ENCODE results near the gene INCENP. TPM values are rescaled to one million over a fixed set of nuclear protein-coding genes. Genes with fewer than 3 reads are reported as not detected.

Gene INCENP
- total RNA-seq, 3 donors from 2014 or later = 29.9 to 36.1 (median 32.6) TPM

DNA sequence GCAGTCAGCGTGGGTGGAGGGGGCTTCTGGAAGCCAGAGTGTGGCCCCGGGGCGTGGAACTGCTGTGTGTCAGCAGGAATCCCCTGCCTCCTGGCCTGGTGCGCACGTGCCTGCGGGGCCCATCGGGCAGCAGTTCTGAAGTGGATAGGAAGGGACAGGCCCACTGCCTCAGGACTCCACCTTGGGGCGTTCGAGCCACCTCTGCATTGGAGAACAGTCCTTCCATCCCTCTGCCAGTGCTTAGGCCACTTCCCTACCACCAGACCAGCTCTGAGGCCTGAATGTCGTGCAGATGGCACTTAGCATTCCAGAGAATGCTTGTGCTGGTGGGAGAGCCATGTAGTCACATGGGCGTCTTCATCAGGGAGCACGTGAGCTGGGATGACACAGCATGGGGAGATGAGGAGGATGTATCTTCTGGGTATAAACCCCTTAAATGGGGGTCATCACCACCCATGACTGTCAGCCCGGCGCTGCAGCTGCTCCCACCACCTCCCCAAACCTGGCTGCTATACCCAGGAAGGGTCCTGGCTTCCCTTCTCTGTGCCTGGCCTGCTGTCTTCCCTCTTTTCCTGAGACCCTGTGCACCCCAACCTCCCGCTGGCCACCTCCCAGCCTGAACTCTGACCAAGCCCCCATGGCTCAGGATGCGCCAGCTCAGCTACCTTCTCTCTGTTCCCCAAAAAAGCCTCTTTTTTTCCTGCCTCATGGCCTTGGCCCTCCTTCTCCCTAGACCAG is 9.7 kb downstream of the INCENP start:
- H3K36me3 ChIP-seq (ENCODE audit: low read depth) = no peaks in the 10 kb centered on the region
- H3K4me1 ChIP-seq (ENCODE audit: low read depth) = no peaks in the 10 kb centered on the region
- intact Hi-C loops (cut with DNase I, micrococcal nuclease) = no loop called here
- ATAC-seq (no peak), DNase-seq (no peak)
- TF ChIP-seq, protein P1, sequence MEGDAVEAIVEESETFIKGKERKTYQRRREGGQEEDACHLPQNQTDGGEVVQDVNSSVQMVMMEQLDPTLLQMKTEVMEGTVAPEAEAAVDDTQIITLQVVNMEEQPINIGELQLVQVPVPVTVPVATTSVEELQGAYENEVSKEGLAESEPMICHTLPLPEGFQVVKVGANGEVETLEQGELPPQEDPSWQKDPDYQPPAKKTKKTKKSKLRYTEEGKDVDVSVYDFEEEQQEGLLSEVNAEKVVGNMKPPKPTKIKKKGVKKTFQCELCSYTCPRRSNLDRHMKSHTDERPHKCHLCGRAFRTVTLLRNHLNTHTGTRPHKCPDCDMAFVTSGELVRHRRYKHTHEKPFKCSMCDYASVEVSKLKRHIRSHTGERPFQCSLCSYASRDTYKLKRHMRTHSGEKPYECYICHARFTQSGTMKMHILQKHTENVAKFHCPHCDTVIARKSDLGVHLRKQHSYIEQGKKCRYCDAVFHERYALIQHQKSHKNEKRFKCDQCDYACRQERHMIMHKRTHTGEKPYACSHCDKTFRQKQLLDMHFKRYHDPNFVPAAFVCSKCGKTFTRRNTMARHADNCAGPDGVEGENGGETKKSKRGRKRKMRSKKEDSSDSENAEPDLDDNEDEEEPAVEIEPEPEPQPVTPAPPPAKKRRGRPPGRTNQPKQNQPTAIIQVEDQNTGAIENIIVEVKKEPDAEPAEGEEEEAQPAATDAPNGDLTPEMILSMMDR (IDR thresholded peaks at IDR 0.05) = no peak
- H3K9me3 ChIP-seq = no peaks in the 10 kb centered on the region
- no peak overlapping the region for H3K4me3 ChIP-seq

DNA sequence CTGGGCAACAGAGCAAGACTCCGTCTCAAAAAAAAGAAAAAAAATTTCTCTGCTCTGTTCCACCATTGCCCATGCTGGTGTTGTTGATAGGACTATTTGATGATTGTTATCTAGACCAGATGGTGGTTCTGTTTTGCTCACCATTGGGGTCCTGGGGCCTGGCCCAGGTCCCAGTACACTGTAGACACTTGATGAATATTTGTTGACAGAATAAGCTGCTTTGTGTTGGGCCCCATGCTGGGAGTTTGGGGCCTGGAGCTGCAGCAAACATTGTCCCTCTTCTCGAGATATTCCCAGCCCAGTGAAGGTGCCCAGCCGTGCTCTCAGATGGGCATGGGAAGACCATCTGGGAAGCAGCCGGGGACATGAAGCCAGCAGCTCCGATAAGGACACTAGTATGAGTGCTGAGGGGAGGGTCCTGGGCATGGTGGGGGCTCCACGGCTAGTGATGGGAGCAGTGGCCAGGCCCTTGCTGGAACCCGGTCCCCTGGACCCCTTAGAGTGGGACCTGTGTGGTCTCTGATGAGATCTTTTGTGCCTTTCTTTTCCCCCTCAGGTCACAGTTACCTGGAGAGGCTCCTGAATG is 13.6 kb downstream of the INCENP start:
- Histone ChIP-seq H3K9me3 (no peaks in the 10 kb centered on the region), H3K4me1 (ENCODE audit: low read depth) (no peaks in the 10 kb centered on the region), H3K36me3 (ENCODE audit: low read depth) (peaks cover 10% of the 10 kb centered on the region), H3K4me3 (no peak overlapping the region)
- DNase-seq (no peak), ATAC-seq (no peak)
- intact Hi-C loops (cut with DNase I, micrococcal nuclease) = no loop called here
- TF ChIP-seq, protein P1 (IDR thresholded peaks at IDR 0.05) = no peak

DNA sequence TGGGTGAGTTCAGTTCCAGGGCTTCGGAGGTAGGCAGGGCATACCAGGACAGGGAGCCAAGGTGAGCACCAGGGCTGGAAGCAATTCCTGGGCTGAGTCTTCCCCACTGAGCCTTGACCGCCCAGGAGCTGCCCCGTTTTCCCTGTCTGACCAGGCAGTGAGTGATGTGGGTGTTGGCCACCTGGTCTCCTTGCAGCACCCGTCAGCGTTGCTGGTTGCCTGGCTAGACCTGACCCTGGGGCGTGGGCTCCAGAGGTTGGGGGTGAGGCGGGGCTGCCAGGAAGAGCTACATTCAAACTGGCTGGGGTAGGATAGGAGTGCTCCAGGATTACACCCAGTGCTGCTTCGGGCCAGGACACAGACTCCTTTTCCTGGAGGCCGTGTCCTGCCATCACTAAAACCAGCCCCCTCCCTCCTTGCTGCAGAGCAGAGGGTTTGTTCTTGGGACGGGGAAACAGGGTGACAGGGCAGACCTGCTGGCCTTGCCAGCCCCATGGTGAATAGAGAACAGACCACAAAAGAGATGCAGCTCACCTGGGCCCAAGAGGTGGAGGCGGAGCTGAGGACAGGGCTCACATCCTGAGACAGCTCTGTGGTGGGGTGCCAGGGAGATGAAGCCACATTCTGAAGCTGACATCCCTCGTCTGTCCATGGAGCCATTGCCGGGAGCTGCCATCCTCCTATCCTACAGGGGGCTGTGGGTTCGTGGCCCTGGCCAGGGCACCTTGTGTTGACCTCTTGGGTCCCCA is 14.2 kb downstream of the INCENP start:
- no peak for ATAC-seq
- Histone ChIP-seq H3K36me3 (ENCODE audit: low read depth) (peaks cover 10% of the 10 kb centered on the region), H3K4me3 (no peak overlapping the region), H3K9me3 (no peaks in the 10 kb centered on the region), H3K4me1 (ENCODE audit: low read depth) (no peaks in the 10 kb centered on the region)
- DNase-seq = no peak
- TF ChIP-seq, protein P1 (IDR thresholded peaks at IDR 0.05) = no peak
- intact Hi-C loops (cut with DNase I, micrococcal nuclease) = no loop called here

DNA sequence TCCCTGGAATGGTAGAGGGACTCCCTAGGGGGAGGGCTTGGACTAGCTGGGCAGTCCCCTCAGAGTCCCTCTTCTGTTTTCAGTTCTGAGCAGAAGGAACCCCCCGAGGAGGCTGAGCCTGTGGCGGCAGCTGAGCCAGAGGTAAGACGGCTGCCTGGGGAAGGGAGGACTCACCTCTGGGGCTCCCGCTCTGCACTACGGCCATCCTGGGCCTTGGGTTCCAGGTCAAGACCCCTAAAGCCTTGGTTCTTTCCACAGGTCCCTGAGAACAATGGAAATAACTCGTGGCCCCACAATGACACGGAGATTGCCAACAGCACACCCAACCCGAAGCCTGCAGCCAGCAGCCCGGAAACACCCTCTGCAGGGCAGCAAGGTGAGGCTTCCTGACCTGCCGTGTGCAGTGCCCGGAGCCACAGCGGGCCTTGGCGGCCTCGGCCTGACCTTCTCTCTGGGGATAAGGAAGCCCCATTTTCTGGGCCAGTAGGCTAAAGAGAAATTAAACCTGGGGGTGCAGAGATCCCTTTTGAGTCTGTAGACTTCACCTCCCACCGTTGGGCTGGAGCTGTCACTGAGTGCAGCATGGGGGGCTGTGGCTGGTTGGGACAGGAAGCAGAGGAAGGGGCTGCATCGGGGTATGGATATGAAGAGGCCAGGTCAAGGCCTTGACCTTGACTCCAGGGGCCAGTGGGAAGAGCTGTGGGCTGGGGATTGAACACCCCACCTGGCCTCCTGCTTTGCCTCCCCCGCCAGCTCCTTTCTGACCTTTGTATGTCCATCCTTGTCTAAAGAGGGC is 15.0 kb downstream of the INCENP start:
- intact Hi-C loops (cut with DNase I, micrococcal nuclease) = no loop called here
- TF ChIP-seq, protein P1 (IDR thresholded peaks at IDR 0.05) = no peak
- Histone ChIP-seq H3K4me3 (no peak overlapping the region), H3K4me1 (ENCODE audit: low read depth) (no peaks in the 10 kb centered on the region), H3K36me3 (ENCODE audit: low read depth) (peaks cover 10% of the 10 kb centered on the region), H3K9me3 (no peaks in the 10 kb centered on the region)
- no peak for DNase-seq
- no peak for ATAC-seq

DNA sequence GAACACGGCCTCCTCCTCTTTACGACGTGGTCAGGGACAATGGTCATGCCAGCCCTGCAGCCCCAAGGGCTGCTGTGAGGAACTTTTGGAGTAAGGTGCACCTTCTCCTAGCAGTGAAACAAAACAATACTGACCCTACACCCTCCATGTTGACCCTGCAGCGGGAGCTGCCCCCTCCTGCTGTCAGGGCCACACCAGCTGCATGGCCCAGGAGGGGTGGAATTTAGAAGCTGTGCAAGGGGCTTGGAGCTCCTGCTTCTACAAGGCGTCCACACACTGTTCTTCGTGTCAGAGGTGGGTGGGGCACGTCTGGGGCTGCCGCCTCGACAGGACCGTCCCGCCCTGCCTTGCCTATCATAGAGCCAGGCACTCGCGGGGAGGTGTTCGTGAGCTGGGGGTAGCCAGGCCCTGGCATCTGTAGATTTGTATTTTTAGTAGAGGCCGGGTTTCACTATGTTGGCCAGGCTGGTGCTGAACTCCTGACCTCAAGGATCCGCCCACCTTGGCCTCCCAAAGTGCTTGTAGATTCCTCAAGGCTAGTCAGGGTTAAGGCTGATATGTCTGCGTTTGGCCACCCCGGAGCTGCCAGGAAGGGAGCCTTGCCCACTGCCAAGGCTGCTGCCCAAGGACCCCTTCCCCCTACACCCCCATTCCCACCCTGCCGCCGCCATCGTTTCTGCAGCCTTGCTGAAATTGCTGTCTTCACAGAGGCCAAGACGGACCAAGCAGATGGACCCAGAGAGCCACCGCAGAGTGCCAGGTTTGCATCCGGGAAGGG is 15.9 kb downstream of the INCENP start:
- no peak for ATAC-seq
- intact Hi-C loops (cut with DNase I, micrococcal nuclease) = no loop called here
- peaks cover 10% of the 10 kb centered on the region for H3K36me3 ChIP-seq (ENCODE audit: low read depth)

More for the DNA sequence above, 15.9 kb downstream of the INCENP start:
- H3K4me1 ChIP-seq (ENCODE audit: low read depth) = no peaks in the 10 kb centered on the region
- no peak overlapping the region for H3K4me3 ChIP-seq
- DNase-seq = no peak
- H3K9me3 ChIP-seq = no peaks in the 10 kb centered on the region
- TF ChIP-seq, protein P1 (IDR thresholded peaks at IDR 0.05) = no peak
